PC-9 (cell line): ENCODE results near the gene PABPC1L.

Experiments used
- CTCF ChIP-seq: fragments of 200-600 bp; sonication (generic); conservative IDR thresholded peaks from 2 replicates; pipeline ENCODE4 v1.6.1; 2017; ENCODE audit warnings: mixed run types, antibody characterized with exemption, mild to moderate bottlenecking, moderate library complexity
- EZH2 ChIP-seq: fragments of 200-600 bp; sonication (generic); IDR thresholded peaks from 2 replicates; pipeline ENCODE4 v1.8.0; 2017; ENCODE audit warnings: antibody characterized with exemption, low read depth

GRCh38 chr20:44981736-44982406 is 72.0 kb downstream of the PABPC1L start:
- TF ChIP-seq CTCF (no peak), EZH2 (no peak)
